Skeletal muscle satellite cell (primary cell): Measurements from ENCODE around the gene SLC6A18.

ENCODE experiments used
- H3K27me3 ChIP-seq: 2 replicates; pipeline ENCODE4 v1.7.0; 2013; ENCODE audit warnings: low read length; ENCODE audit not compliant: control insufficient read depth, insufficient read depth
- H3K36me3 ChIP-seq: 2 replicates; pipeline ENCODE4 v1.7.0; 2013; ENCODE audit warnings: mild to moderate bottlenecking, control low read depth, low read length; ENCODE audit not compliant: insufficient read depth
- H3K4me1 ChIP-seq: 2 replicates; pipeline ENCODE4 v1.7.0; 2013; ENCODE audit warnings: low read length; ENCODE audit not compliant: control insufficient read depth, insufficient read depth
- H3K4me2 ChIP-seq: 2 replicates; pipeline ENCODE4 v1.7.0; 2013; ENCODE audit warnings: mild to moderate bottlenecking, low read length
- H3K4me3 ChIP-seq: 2 replicates; pipeline ENCODE4 v1.7.0; 2013; ENCODE audit warnings: low read length
- H3K9ac ChIP-seq: 2 replicates; pipeline ENCODE4 v1.7.0; 2013; ENCODE audit warnings: mild to moderate bottlenecking, low read depth, low read length, moderate library complexity
- H3K9me3 ChIP-seq: replicated peaks from 2 replicates; pipeline ENCODE4 v1.7.0; 2013; ENCODE audit warnings: mild to moderate bottlenecking, control low read depth, low read length

Gene SLC6A18

DNA sequence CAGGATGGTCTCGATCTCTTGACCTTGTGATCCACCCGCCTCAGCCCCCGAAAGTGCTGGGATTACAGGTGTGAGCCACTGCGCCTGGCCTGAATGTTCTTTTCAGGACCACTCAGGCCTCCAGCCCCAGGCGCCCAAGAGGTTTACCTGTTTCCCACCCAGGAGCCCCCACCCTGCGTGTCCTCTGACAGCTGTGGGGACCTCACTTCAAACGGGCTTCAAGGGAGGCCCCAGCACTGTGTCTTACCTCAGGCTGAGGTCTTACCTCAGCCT is 42.9 kb upstream of the SLC6A18 start:
- Histone ChIP-seq H3K4me2 (no peak overlapping the region), H3K4me3 (no peak overlapping the region), H3K9ac (no peak overlapping the region), H3K36me3 (no peaks in the 10 kb centered on the region), H3K4me1 (no peaks in the 10 kb centered on the region), H3K27me3 (no peaks in the 10 kb centered on the region), H3K9me3 (no peaks in the 10 kb centered on the region)

DNA sequence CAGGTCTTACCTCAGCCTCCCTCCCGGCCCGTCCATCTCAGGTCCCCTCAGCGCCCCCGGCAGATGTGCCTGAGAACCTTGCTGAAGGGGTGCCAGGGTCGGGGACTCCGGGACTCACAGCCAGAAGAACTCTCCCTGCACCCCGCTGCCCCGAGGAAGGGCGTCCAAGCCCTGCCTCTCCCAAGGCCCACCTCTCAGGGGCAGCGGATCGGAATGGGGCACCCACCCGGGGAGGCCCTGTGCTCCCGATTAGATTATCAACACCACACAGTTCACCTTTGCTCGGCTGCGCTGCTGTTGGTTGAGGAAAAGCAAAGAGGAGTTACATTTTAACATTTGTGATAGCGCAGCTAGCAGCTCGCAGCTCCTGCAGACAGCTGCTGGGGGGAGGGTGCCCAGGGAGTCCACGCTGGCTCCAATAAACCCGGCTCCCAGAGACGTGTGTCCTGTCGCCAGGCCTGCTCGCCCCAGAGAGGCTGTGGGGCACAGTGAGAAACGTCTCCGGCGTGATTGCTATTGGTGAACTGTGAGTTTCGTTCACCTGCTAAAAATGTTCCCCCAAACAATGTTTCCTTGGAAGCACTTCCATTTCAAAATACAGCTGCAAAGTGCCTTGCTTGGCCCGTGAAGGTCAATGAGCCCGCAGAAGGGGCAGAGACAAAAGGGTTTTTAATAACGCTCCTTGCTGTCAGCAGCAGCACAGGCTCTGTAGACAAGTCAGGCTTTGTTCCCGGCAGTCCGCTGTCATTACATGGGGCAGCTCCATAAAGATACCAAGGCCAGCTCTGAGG is 42.4 kb upstream of the SLC6A18 start:
- H3K9me3 ChIP-seq, result no peaks in the 10 kb centered on the region
- H3K4me2 ChIP-seq, result no peak overlapping the region
- no peaks in the 10 kb centered on the region for H3K27me3 ChIP-seq
- no peaks in the 10 kb centered on the region for H3K36me3 ChIP-seq
- H3K4me3 ChIP-seq, result no peak overlapping the region
- no peak overlapping the region for H3K9ac ChIP-seq
- H3K4me1 ChIP-seq, result no peaks in the 10 kb centered on the region

- no peak overlapping the region for H3K9ac ChIP-seq
- H3K27me3 ChIP-seq, result no peaks in the 10 kb centered on the region
- H3K9me3 ChIP-seq, result no peaks in the 10 kb centered on the region
- no peak overlapping the region for H3K4me2 ChIP-seq
- H3K36me3 ChIP-seq, result no peaks in the 10 kb centered on the region
- no peak overlapping the region for H3K4me3 ChIP-seq
- H3K4me1 ChIP-seq, result no peaks in the 10 kb centered on the region
Measured at GRCh38 chr5:1183424-1184162, 41.6 kb upstream of the SLC6A18 start.

DNA sequence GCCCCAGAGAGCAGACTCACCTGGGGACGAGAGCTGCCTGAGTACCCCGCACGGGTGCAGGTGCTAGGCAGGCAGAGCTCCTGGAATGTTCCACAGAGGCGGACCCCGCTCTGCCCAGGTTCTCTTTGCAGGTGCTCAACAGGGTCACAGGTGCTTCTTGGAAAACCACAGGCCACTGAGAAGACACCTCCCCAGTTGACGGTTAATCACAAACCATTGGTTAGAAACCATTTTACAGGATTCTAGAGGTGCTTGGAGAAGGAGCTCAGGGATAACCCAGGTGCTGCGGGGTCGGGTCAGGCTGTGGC is 41.1 kb upstream of the SLC6A18 start:
- no peaks in the 10 kb centered on the region for H3K9me3 ChIP-seq
- no peak overlapping the region for H3K4me3 ChIP-seq
- no peak overlapping the region for H3K4me2 ChIP-seq
- no peaks in the 10 kb centered on the region for H3K4me1 ChIP-seq
- no peaks in the 10 kb centered on the region for H3K27me3 ChIP-seq
- no peaks in the 10 kb centered on the region for H3K36me3 ChIP-seq
- no peak overlapping the region for H3K9ac ChIP-seq

- H3K36me3 ChIP-seq, result no peaks in the 10 kb centered on the region
- H3K4me1 ChIP-seq, result no peaks in the 10 kb centered on the region
- H3K4me2 ChIP-seq, result no peak overlapping the region
- H3K9me3 ChIP-seq, result no peaks in the 10 kb centered on the region
- H3K9ac ChIP-seq, result no peak overlapping the region
- H3K27me3 ChIP-seq, result no peaks in the 10 kb centered on the region
- H3K4me3 ChIP-seq, result no peak overlapping the region
Measured at GRCh38 chr5:1184481-1184880, 40.7 kb upstream of the SLC6A18 start.

DNA sequence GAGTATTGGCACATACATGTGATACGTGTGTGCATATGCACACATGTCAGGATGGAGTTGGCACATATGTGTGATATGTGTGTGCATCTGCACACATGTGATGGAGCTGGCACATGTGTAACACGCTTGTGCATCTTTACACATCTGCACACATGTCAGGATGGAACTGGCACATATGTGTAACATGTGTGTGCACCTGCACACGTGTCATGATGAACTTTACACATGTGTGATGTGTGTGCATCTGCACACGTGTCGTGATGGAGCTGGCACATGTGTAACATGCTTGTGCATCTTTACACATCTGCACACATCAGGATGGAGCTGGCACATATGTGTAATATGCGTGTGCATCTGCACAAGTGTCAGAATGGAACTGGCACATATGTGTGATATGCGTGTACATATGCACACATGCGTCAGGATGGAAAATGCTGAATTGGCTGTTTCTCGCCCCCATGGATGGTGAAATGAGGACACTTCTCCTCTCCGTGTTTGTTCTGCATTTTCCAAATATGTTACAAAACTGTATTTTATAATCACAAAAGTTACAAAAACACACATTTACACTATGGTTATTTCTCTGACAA is 40.0 kb upstream of the SLC6A18 start:
- Histone ChIP-seq H3K9me3 (no peaks in the 10 kb centered on the region), H3K4me3 (no peak overlapping the region), H3K9ac (no peak overlapping the region), H3K4me1 (no peaks in the 10 kb centered on the region), H3K4me2 (no peak overlapping the region), H3K36me3 (no peaks in the 10 kb centered on the region), H3K27me3 (peaks cover under 1% of the 10 kb centered on the region)

DNA sequence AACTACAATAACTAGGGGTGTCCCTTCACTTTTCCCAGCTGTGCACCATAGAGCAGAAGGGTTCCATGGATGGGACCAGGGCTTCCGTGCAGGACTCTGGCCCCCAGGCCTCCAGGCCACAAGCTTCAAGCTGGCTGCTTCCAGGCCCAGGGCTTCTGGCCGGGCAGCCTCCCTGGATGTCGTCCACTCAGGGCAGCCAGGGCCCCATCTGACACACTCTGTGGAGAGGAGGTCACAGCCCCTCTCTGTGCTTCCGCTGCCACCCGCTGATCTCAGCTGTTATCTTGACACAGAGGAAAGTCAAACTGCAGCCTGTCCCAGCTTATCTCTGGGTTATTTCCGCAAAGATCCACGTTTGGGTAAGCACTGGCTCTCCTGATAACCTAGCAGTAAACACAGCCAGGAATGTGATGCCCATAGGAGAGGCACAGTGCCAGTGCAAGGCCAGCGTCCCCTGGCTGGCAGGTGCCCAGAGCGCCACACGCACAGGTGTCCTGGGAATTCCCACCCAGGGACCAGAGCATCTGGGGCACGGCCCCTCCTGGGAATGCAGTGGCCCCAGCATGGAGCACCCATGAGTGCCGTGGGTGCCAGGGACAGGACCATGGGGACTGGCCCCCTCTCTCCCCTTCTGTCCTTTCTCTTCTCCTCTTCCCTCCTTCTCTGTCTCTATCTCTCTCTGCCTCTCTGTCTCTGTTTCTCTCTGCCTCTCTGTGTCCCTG is 39.4 kb upstream of the SLC6A18 start:
- no peak overlapping the region for H3K4me2 ChIP-seq
- no peaks in the 10 kb centered on the region for H3K9me3 ChIP-seq
- H3K4me1 ChIP-seq, result no peaks in the 10 kb centered on the region
- no peaks in the 10 kb centered on the region for H3K36me3 ChIP-seq
- H3K4me3 ChIP-seq, result no peak overlapping the region
- peaks cover 7% of the 10 kb centered on the region for H3K27me3 ChIP-seq
- no peak overlapping the region for H3K9ac ChIP-seq

GRCh38 chr5:1186351-1187233 is 38.6 kb upstream of the SLC6A18 start:
- Histone ChIP-seq H3K9me3 (no peaks in the 10 kb centered on the region), H3K36me3 (no peaks in the 10 kb centered on the region), H3K4me3 (no peak overlapping the region), H3K27me3 (peaks cover 9% of the 10 kb centered on the region), H3K4me2 (no peak overlapping the region), H3K9ac (no peak overlapping the region), H3K4me1 (no peaks in the 10 kb centered on the region)

DNA sequence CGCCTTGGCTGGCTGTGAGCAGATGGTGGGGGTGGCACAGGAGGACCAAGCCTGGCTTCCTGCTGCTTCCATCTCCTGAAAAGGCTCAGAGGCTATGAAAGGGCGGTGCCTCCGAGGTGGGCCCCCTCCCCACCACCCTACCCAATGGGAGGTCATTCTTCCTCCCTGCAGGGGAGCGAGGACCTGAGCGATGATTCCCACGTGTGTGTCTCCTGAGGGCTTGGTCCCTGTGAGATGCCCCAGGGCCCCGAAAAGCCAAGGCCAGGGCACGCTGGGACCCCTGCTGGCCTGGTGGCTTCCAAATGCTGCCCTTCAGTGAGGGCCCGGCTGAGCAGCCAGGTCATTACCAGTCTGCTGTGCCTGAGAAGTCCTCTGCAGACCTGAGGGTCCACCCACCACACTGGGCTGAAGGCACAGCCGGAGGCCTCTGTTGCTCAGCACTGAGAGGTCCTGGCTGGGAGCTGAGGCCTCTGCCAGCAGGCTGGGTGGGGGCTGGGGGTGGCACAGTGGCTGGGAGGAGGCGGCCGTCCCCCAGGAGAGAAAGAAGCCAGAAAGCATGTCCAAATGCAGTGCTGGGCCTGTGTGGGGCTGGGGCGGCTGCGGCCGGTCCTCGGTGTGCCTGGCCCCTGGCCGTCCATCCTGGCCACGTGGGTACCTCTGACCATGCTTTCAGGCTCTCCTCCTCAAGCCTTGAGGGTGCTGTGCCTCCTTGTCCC is 37.8 kb upstream of the SLC6A18 start:
- Histone ChIP-seq H3K27me3 (peaks cover 12% of the 10 kb centered on the region), H3K4me3 (no peak overlapping the region), H3K4me2 (no peak overlapping the region), H3K4me1 (no peaks in the 10 kb centered on the region), H3K9me3 (no peaks in the 10 kb centered on the region), H3K36me3 (no peaks in the 10 kb centered on the region), H3K9ac (no peak overlapping the region)

DNA sequence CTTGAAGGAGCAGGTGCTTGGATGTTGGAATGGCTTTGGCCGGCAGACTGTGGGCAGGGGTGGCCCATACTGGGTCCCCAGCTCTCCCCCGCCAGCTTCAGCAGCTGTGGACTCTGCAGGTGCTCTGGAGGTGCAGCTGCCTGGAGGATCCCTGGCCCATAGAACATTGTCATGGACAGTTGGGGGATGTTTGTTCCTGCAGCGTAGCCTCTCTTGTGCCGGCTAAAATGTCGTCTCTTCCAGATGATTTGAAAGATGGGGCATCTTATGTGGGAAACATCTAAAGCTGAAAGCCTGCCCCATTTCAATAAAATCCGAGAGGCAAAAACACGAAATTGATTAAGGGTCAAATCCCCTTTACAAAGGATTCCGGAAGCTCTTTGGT is 37.2 kb upstream of the SLC6A18 start:
- Histone ChIP-seq H3K4me2 (no peak overlapping the region), H3K4me1 (no peaks in the 10 kb centered on the region), H3K4me3 (no peak overlapping the region), H3K9me3 (no peaks in the 10 kb centered on the region), H3K36me3 (no peaks in the 10 kb centered on the region), H3K9ac (no peak overlapping the region), H3K27me3 (peaks cover 12% of the 10 kb centered on the region)
